ENCODE measurements around the gene WDFY4. TPM values are rescaled to one million over a fixed set of nuclear protein-coding genes. Genes with fewer than 3 reads are reported as not detected.

The WDFY4 gene
- total and polyA plus RNA-seq, 2 of the 4 experiments (the other 2 are of a cell fraction), result not detected

DNA sequence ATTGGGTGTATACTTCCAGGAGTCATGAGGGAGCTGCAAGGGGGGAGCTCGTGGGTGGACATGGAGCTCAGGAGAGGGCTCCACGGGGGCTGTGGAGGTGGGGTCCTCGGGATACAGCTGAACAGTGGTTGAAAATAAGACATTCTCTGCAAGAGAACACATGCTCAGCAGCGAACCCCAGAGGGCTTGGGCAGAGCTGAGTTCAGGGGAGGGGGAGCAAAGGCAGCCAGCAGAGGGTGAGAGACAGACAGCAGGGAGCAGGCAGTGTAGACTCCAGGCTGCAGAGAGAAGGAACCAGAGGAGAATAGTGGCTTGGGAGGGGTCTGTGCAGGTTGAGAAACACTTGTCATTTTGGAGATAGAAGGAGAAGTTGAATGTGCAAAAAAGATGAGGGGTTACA lies 327.9 kb downstream of the WDFY4 start:
- no peak; the same call in 1 of the 2 replicates for ATAC-seq (ENCODE audit: low read depth)
- no peaks in the 10 kb centered on the region for H3K9me1 ChIP-seq (ENCODE audit: insufficient read depth, low read length)
- in situ Hi-C loops (cut with MboI; ENCODE audit: low sequenced_read_pairs), result no loop called here
- no peak overlapping the region for H2AK9ac ChIP-seq (replicated peaks; ENCODE audit: low read depth, low read length, poor library complexity)
- dilution Hi-C loops (cut with HindIII; ENCODE audit: low sequenced_read_pairs, unreplicated experiment), result no loop called here
- H3K4me2 ChIP-seq (ENCODE audit: low read depth, low read length), result no peak overlapping the region
- no peak overlapping the region for H3K23ac ChIP-seq (ENCODE audit: low read depth, low read length)
- no peak overlapping the region for H4K8ac ChIP-seq (ENCODE audit: low read depth in 2 of 2, low read length in 2 of 2)
- no peaks in the 10 kb centered on the region for H3K9me3 ChIP-seq (ENCODE audit: control insufficient read depth, insufficient read depth, low read length)
- H3K14ac ChIP-seq (replicated peaks; ENCODE audit: low read depth, low read length), result no peak overlapping the region
- H3K36me3 ChIP-seq (ENCODE audit: control insufficient read depth, insufficient read depth, low read length), result peaks cover 1% of the 10 kb centered on the region; the same call in 1 of the 2 replicates
- no peak overlapping the region for H3K9ac ChIP-seq (ENCODE audit: low read depth, low read length)
- WGBS, 2 experiments (ENCODE audit: extremely low coverage in 2 of 2, insufficient read length in 1 of 2), result 61% methylated on average over 3 of the region's 4 CpGs; no CpG with 5 or more reads in 1 of the 2 experiments
- H4K91ac ChIP-seq (ENCODE audit: insufficient read depth, low read depth, low read length), result no peak overlapping the region
- no peak overlapping the region for H2BK5ac ChIP-seq (ENCODE audit: low read depth, low read length, poor library complexity, severe bottlenecking)
- no peak overlapping the region for H2AK5ac ChIP-seq (ENCODE audit: low read depth, low read length)
- peaks cover 6% of the 10 kb centered on the region; the same call in 1 of the 2 replicates for H3K4me1 ChIP-seq (ENCODE audit: control insufficient read depth, insufficient read depth, low read length)
- H3K27me3 ChIP-seq (ENCODE audit: control insufficient read depth, insufficient read depth, low read length), result peaks cover 6% of the 10 kb centered on the region
- intact Hi-C loops (cut with micrococcal nuclease), result no loop called here
- POLR2A ChIA-PET (ENCODE audit: unreplicated experiment), result no interaction called here
- no peak overlapping the region for H2AFZ ChIP-seq (replicated peaks; ENCODE audit: low read length, poor library complexity)
- no TSS peak for BruUV-seq (replicated peaks)
- no peak for TF ChIP-seq CEBPB (IDR thresholded peaks at IDR 0.05; ENCODE audit: low read depth, low read length)
- TF ChIP-seq, protein P1, sequence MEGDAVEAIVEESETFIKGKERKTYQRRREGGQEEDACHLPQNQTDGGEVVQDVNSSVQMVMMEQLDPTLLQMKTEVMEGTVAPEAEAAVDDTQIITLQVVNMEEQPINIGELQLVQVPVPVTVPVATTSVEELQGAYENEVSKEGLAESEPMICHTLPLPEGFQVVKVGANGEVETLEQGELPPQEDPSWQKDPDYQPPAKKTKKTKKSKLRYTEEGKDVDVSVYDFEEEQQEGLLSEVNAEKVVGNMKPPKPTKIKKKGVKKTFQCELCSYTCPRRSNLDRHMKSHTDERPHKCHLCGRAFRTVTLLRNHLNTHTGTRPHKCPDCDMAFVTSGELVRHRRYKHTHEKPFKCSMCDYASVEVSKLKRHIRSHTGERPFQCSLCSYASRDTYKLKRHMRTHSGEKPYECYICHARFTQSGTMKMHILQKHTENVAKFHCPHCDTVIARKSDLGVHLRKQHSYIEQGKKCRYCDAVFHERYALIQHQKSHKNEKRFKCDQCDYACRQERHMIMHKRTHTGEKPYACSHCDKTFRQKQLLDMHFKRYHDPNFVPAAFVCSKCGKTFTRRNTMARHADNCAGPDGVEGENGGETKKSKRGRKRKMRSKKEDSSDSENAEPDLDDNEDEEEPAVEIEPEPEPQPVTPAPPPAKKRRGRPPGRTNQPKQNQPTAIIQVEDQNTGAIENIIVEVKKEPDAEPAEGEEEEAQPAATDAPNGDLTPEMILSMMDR (conservative IDR thresholded peaks at IDR 0.05; ENCODE audit: low read depth, low read length), result no peak
- TF ChIP-seq CHD1 (IDR thresholded peaks at IDR 0.05; ENCODE audit: low read depth, low read length), result no peak
- no peak for TF ChIP-seq FOS (IDR thresholded peaks at IDR 0.05; ENCODE audit: low read depth, low read length)
- no peak for TF ChIP-seq RAD21 (IDR thresholded peaks at IDR 0.05; ENCODE audit: low read length)
- TF ChIP-seq POLR2A (IDR thresholded peaks at IDR 0.05; ENCODE audit: low read depth, low read length), result no peak
- TF ChIP-seq, protein P2, sequence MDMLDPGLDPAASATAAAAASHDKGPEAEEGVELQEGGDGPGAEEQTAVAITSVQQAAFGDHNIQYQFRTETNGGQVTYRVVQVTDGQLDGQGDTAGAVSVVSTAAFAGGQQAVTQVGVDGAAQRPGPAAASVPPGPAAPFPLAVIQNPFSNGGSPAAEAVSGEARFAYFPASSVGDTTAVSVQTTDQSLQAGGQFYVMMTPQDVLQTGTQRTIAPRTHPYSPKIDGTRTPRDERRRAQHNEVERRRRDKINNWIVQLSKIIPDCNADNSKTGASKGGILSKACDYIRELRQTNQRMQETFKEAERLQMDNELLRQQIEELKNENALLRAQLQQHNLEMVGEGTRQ (IDR thresholded peaks at IDR 0.05; ENCODE audit: low read depth, low read length), result no peak
- TF ChIP-seq, protein P3, sequence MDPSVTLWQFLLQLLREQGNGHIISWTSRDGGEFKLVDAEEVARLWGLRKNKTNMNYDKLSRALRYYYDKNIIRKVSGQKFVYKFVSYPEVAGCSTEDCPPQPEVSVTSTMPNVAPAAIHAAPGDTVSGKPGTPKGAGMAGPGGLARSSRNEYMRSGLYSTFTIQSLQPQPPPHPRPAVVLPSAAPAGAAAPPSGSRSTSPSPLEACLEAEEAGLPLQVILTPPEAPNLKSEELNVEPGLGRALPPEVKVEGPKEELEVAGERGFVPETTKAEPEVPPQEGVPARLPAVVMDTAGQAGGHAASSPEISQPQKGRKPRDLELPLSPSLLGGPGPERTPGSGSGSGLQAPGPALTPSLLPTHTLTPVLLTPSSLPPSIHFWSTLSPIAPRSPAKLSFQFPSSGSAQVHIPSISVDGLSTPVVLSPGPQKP (IDR thresholded peaks at IDR 0.05; ENCODE audit: borderline replicate concordance, low read depth, low read length), result no peak
- no peak for TF ChIP-seq BHLHE40 (IDR thresholded peaks at IDR 0.05; ENCODE audit: low read depth, low read length)
- no peak for TF ChIP-seq MAFK (IDR thresholded peaks at IDR 0.05; ENCODE audit: low read depth, low read length)
- H2BK120ac ChIP-seq (ENCODE audit: low read depth, low read length), result no peak overlapping the region
- H4K20me1 ChIP-seq (ENCODE audit: insufficient read depth, low read length), result no peaks in the 10 kb centered on the region
- H3K4ac ChIP-seq (ENCODE audit: low read depth, low read length), result no peak overlapping the region
- H2BK20ac ChIP-seq (ENCODE audit: low read depth, low read length), result no peak overlapping the region
- no peak overlapping the region for H3K27ac ChIP-seq (ENCODE audit: insufficient read depth, low read length)
- CTCF ChIA-PET, result interaction anchor here (1.0 kb wide), 1 partner anchor 100 kb away, joined by 4 read pairs; no protein-coding TSS in a partner anchor
- H3K79me1 ChIP-seq (ENCODE audit: low read depth in 1 of 2, low read length in 2 of 2), result no peaks in the 10 kb centered on the region
- H3K18ac ChIP-seq (ENCODE audit: low read depth, low read length), result no peak overlapping the region
- H2BK15ac ChIP-seq (ENCODE audit: low read depth, low read length), result no peak overlapping the region
- no peak for DNase-seq
- no peak overlapping the region for H3K4me3 ChIP-seq (ENCODE audit: insufficient read depth, low read depth, low read length)
- H3K56ac ChIP-seq (ENCODE audit: extremely low read depth, insufficient read depth, low read length), result no peak overlapping the region
- no peak overlapping the region for H4K5ac ChIP-seq (ENCODE audit: low read depth, low read length)

Data from IMR-90 (cell line).